Testis (tissue), 2 donors: ENCODE measurements around the gene STK33.

Experiments used
- CTCF ChIP-seq, 3 experiments: fragments of 450-650 bp in 2 of 3; fragments of 200-600 bp in 1 of 3; sonication (generic) in 1 of 3; IDR thresholded peaks; one replicate each; pipeline ENCODE4 v1.5.1; 2016 to 2019; ENCODE audit warnings: antibody characterized with exemption in 3 of 3, mild to moderate bottlenecking in 2 of 3, moderate library complexity in 1 of 3
- POLR2A ChIP-seq: fragments of 450-650 bp; IDR thresholded peaks from one replicate; pipeline ENCODE4 v1.6.1; 2017; ENCODE audit warnings: antibody characterized with exemption, mild to moderate bottlenecking, moderate library complexity

GRCh38 chr11:8532475-8532874 lies 61.6 kb downstream of the STK33 start:
- TF ChIP-seq CTCF (IDR thresholded peaks at IDR 0.05): no peak
- no peak for TF ChIP-seq POLR2A
